ENCODE measurements around the gene CCDC107. TPM values are rescaled to one million over a fixed set of nuclear protein-coding genes. Genes with fewer than 3 reads are reported as not detected.

Gene CCDC107
- total RNA-seq, 3 donors from 2014 or later (not counting 1 experiment from before 2014, with no cell fraction given) = 30.9 to 37.9 (median 36.8) TPM

DNA sequence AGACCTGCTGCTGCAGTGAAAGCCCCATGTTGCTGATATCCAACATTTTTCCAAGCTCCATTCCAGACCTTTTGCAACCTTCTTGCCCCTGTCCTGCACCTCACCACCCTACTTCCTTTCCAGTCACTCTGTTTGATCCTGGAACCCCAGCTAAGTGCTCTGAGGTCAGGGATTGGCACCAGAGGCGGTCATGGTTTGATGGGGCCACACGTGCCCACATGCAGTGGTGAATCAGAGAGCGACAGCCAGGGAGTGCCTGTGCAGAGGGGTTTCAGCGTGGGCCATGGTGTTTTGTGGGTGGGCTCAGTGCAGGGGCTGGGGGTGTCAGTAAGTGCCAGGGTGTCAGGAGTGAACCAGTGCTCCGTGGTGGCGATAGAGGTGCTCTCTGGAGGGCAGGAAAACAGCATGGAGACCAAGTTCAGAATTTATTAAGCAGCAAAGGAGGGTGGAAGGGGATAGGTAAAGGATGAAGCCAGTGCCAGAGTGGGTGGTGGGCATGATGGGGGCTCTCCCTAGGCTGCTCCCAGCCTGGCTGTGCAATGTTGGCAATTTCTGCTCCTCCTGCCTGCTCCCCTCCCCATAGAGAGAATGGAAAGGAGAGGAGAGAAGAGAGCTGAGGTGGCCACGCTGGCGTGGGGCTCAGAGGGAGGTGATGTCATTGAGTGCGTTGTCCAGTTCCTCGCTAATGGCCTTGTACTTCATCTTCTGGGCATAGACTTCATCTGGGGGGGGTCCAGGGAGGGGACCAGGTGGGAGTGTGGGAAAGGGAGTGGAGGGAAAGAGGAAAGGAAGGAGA, 24.6 kb downstream of the CCDC107 start:
- no peak for ATAC-seq
- Histone ChIP-seq H3K27me3 (ENCODE audit: control insufficient read depth, insufficient read depth, low read length) (no peaks in the 10 kb centered on the region), H3K9me3 (ENCODE audit: control insufficient read depth, insufficient read depth, low read length) (no peaks in the 10 kb centered on the region), H3K36me3 (ENCODE audit: control insufficient read depth, insufficient read depth, low read length) (peaks cover 4% of the 10 kb centered on the region), H3K4me3 (ENCODE audit: low read length) (no peak overlapping the region), H3K4me1 (ENCODE audit: control insufficient read depth, insufficient read depth, low read length) (no peaks in the 10 kb centered on the region), H3K27ac (ENCODE audit: low read length) (no peak overlapping the region)
- Mint-ChIP-seq H3K9me3 (no peaks in the 10 kb centered on the region), H3K36me3 (no peaks in the 10 kb centered on the region), H3K4me1 (no peaks in the 10 kb centered on the region), H3K27me3 (ENCODE audit: low read depth in 2 of 2) (no peaks in the 10 kb centered on the region), H3K4me3 (no peak overlapping the region), H3K27ac (no peak overlapping the region)
- no peak for DNase-seq
- intact Hi-C loops (cut with micrococcal nuclease) = no loop called here
- 93% methylated on average over 10 of the region's 10 CpGs for WGBS (ENCODE audit: insufficient coverage)
- TF ChIP-seq, protein P1, sequence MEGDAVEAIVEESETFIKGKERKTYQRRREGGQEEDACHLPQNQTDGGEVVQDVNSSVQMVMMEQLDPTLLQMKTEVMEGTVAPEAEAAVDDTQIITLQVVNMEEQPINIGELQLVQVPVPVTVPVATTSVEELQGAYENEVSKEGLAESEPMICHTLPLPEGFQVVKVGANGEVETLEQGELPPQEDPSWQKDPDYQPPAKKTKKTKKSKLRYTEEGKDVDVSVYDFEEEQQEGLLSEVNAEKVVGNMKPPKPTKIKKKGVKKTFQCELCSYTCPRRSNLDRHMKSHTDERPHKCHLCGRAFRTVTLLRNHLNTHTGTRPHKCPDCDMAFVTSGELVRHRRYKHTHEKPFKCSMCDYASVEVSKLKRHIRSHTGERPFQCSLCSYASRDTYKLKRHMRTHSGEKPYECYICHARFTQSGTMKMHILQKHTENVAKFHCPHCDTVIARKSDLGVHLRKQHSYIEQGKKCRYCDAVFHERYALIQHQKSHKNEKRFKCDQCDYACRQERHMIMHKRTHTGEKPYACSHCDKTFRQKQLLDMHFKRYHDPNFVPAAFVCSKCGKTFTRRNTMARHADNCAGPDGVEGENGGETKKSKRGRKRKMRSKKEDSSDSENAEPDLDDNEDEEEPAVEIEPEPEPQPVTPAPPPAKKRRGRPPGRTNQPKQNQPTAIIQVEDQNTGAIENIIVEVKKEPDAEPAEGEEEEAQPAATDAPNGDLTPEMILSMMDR (IDR thresholded peaks at IDR 0.05) = no peak

DNA sequence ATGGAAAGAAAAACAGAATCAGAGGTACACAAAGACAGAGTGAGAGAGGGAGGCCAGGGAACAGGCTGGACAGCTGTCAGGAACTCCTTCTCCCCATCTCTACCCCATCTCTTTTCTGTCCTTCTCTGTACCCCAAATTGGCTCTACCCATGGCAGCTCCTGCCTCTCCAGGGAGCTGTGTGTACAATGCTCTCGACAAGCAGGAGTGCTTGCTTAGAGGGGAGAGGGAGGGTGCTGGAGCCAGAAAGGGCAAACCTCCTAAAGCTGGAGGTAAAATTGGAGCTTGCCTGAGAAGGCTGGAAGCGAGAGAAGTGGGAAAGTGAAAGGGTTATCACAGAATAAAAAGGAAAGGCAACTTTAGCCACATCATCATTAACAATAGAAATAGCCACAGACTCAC, 25.2 kb downstream of the CCDC107 start:
- no peak for ATAC-seq
- H3K4me1 Mint-ChIP-seq = no peaks in the 10 kb centered on the region
- H3K9me3 ChIP-seq (ENCODE audit: control insufficient read depth, insufficient read depth, low read length) = no peaks in the 10 kb centered on the region
- H3K4me3 ChIP-seq (ENCODE audit: low read length) = no peak overlapping the region
- no peak overlapping the region for H3K27ac Mint-ChIP-seq
- H3K4me1 ChIP-seq (ENCODE audit: control insufficient read depth, insufficient read depth, low read length) = no peaks in the 10 kb centered on the region
- TF ChIP-seq, protein P1 (IDR thresholded peaks at IDR 0.05) = no peak
- no peak overlapping the region for H3K4me3 Mint-ChIP-seq
- no peaks in the 10 kb centered on the region for H3K36me3 Mint-ChIP-seq
- H3K27ac ChIP-seq (ENCODE audit: low read length) = no peak overlapping the region
- H3K27me3 Mint-ChIP-seq (ENCODE audit: low read depth in 2 of 2) = no peaks in the 10 kb centered on the region
- DNase-seq = no peak
- 88% methylated on average over 1 of the region's 2 CpGs for WGBS (ENCODE audit: insufficient coverage)
- H3K36me3 ChIP-seq (ENCODE audit: control insufficient read depth, insufficient read depth, low read length) = peaks cover 4% of the 10 kb centered on the region
- intact Hi-C loops (cut with micrococcal nuclease) = no loop called here
- H3K9me3 Mint-ChIP-seq = no peaks in the 10 kb centered on the region
- H3K27me3 ChIP-seq (ENCODE audit: control insufficient read depth, insufficient read depth, low read length) = no peaks in the 10 kb centered on the region

DNA sequence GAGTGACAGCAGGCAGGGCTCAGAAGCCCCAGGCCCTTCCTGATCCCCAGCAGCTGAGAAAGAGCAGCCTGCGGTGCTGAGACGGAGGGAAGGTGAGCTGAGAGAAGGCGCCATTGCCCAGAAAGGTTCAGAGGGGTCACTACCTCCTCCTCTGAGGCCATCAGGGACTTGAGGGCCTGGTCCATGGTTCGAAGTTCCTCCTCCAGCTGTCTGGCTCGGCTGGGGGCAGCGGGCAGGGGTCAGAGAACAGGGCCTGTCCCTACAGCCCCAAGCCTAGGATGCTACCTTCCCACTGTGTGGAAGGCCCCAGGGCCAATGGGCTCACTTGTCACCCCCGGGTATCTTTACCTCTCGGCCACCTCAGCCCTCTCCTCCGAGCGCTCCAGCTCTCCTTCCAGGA, 26.8 kb downstream of the CCDC107 start:
- H3K4me1 Mint-ChIP-seq = peaks cover 0 to 10% of the 10 kb centered on the region in 2 donors
- intact Hi-C loops (cut with micrococcal nuclease) = no loop called here

More for the DNA sequence above, 26.8 kb downstream of the CCDC107 start:
- no peak for DNase-seq
- TF ChIP-seq, protein P1 (IDR thresholded peaks at IDR 0.05) = no peak
- peaks cover 4% of the 10 kb centered on the region for H3K36me3 ChIP-seq (ENCODE audit: control insufficient read depth, insufficient read depth, low read length)
- H3K36me3 Mint-ChIP-seq = no peaks in the 10 kb centered on the region
- 96% methylated on average over 10 of the region's 10 CpGs for WGBS (ENCODE audit: insufficient coverage)
- H3K4me3 ChIP-seq (ENCODE audit: low read length) = no peak overlapping the region
- H3K27me3 ChIP-seq (ENCODE audit: control insufficient read depth, insufficient read depth, low read length) = no peaks in the 10 kb centered on the region
- no peak for ATAC-seq
- no peak overlapping the region for H3K4me3 Mint-ChIP-seq
- H3K27ac ChIP-seq (ENCODE audit: low read length) = no peak overlapping the region
- no peaks in the 10 kb centered on the region for H3K9me3 ChIP-seq (ENCODE audit: control insufficient read depth, insufficient read depth, low read length)
- no peak overlapping the region for H3K27ac Mint-ChIP-seq
- peaks cover 4% of the 10 kb centered on the region for H3K4me1 ChIP-seq (ENCODE audit: control insufficient read depth, insufficient read depth, low read length)
- no peaks in the 10 kb centered on the region for H3K27me3 Mint-ChIP-seq (ENCODE audit: low read depth in 2 of 2)
- H3K9me3 Mint-ChIP-seq = no peaks in the 10 kb centered on the region
